VCaP (cell line): ENCODE measurements around the gene NUDCD2.

Source experiments
- H3K27ac ChIP-seq: fragments of 450-650 bp; 2 replicates; pipeline ENCODE4 v1.5.1; 2017
- TF ChIP-seq, protein P1 (sequence below): fragments of 450-650 bp; conservative IDR thresholded peaks from 2 replicates; pipeline ENCODE4 v1.5.1; 2017; ENCODE audit warnings: mild to moderate bottlenecking, moderate library complexity

NUDCD2 gene

DNA sequence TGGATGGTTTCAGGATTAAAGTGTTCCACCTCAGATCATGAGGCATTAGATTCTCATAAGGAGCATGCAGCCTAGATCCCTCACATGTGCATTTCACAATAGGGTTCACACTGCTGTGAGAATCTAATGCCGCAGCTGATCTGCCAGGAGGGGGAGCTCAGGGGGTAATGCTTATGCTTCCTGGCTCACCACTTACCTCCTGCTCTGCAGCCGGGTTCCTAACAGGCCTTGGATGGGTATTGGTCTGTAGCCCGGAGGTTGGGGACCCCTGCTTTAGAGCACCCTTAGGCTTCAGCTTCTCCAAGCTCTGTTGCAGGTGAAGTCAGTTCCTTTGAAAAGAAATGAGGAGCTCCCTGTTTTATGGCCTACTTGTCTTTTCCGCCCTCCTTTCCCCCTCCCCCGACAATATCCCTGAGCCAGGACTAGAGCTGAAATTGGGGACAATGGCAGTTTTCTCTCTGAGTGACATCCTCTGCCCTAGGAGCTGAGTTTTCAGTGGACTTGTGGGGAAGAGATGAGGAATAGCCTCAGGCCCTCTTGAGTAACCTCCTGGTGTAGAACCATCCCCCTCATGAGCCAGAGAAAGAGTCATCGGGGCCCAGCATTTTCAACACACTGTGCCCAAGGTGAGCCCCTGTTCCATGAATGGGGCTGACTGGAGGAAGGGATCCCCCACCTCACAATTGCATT, 29.3 kb upstream of the NUDCD2 start:
- TF ChIP-seq, protein P1, sequence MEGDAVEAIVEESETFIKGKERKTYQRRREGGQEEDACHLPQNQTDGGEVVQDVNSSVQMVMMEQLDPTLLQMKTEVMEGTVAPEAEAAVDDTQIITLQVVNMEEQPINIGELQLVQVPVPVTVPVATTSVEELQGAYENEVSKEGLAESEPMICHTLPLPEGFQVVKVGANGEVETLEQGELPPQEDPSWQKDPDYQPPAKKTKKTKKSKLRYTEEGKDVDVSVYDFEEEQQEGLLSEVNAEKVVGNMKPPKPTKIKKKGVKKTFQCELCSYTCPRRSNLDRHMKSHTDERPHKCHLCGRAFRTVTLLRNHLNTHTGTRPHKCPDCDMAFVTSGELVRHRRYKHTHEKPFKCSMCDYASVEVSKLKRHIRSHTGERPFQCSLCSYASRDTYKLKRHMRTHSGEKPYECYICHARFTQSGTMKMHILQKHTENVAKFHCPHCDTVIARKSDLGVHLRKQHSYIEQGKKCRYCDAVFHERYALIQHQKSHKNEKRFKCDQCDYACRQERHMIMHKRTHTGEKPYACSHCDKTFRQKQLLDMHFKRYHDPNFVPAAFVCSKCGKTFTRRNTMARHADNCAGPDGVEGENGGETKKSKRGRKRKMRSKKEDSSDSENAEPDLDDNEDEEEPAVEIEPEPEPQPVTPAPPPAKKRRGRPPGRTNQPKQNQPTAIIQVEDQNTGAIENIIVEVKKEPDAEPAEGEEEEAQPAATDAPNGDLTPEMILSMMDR, result no peak
- no peak overlapping the region for H3K27ac ChIP-seq

- TF ChIP-seq, protein P1, result no peak
- no peak overlapping the region for H3K27ac ChIP-seq
Observed at GRCh38 chr5:163478982-163479271, 19.0 kb upstream of the NUDCD2 start.

GRCh38 chr5:163478126-163478981, 18.5 kb upstream of the NUDCD2 start:
- no peak overlapping the region for H3K27ac ChIP-seq
- TF ChIP-seq, protein P1, result no peak

- no peak overlapping the region for H3K27ac ChIP-seq
- TF ChIP-seq, protein P1, result no peak
Observed at GRCh38 chr5:163475411-163475810, 15.5 kb upstream of the NUDCD2 start.

DNA sequence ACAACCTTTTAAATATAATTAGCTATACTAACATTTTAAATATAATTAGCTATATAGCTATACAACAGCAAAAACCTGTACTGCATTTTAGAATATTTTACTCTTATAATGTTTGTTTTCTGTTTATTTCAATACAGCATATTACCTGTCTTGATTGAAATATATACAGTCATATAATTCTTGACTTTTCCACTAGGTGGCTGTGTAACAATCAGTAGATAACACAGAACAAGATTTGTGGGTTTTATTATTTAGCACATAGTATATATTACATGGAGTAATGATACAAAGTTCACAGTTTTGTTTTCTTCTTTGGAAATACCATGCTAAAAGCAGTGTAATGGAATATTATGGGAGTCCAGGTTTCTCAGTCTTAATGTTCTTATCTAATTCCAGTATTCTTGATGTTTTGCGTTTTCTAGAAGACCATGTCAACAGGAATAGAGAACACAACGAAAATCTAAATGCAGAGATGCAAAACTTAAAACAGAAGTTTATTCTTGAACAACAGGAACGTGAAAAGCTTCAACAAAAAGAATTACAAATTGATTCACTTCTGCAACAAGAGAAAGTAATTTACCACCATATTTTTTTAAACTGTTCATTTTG, 13.8 kb upstream of the NUDCD2 start:
- TF ChIP-seq, protein P1, result no peak
- no peak overlapping the region for H3K27ac ChIP-seq

- TF ChIP-seq, protein P1, result no peak
- H3K27ac ChIP-seq, result peak overlapping the region; percentile 38
Observed at GRCh38 chr5:163467682-163468081, 7.8 kb upstream of the NUDCD2 start.

GRCh38 chr5:163463063-163463435, 3.1 kb upstream of the NUDCD2 start:
- H3K27ac ChIP-seq, result peak overlapping the region; percentile 94

More at GRCh38 chr5:163463063-163463435, 3.1 kb upstream of the NUDCD2 start:
- TF ChIP-seq, protein P1, result no peak
